ENCODE measurements around the gene C1orf56. TPM values are rescaled to one million over a fixed set of nuclear protein-coding genes. Genes with fewer than 3 reads are reported as not detected.

The C1orf56 gene
- total and polyA plus RNA-seq, 2 donors (not counting 3 experiments of a cell fraction or from before 2014, with no cell fraction given) = 3.0 to 3.5 TPM

GRCh38 chr1:151006327-151007052 is 41.1 kb upstream of the C1orf56 start, which contains the start of gene MINDY1:
Gene MINDY1, minus strand, starts transcription at chr1:151006902. Its CDS starts 4,285 bp downstream, at chr1:151002617.
- intact Hi-C loops (cut with micrococcal nuclease) = loop anchor here (1.0 kb wide), 1 partner anchor 27 kb away; no protein-coding TSS in a partner anchor
- H3K27ac ChIP-seq (ENCODE audit: insufficient read depth, low read depth, low read length) = peak within 1 kb of the TSS; percentile 88
- H3K4me2 ChIP-seq (ENCODE audit: insufficient read depth, low read length) = peak within 1 kb of the TSS; percentile 87
- no peaks in the 10 kb centered on the region for H3K79me2 ChIP-seq (ENCODE audit: control insufficient read depth, insufficient read depth, low read length)
- H3K36me3 ChIP-seq (ENCODE audit: control insufficient read depth in 2 of 2, extremely low read depth in 1 of 2, insufficient read depth in 2 of 2, low read length in 2 of 2) = no peaks in the 10 kb centered on the region
- peaks cover 28% of the 10 kb centered on the region for H3K4me1 ChIP-seq (ENCODE audit: control insufficient read depth, extremely low read depth, insufficient read depth, low read length)
- no peaks in the 10 kb centered on the region for H3K27me3 ChIP-seq (ENCODE audit: control insufficient read depth in 2 of 2, insufficient read depth in 2 of 2, low read length in 2 of 2)
- dilution Hi-C loops (cut with MboI; ENCODE audit: extremely low pct_ligation_motif_present, low sequenced_read_pairs) = no loop called here
- ChIA-PET POLR2A (interaction anchor here (0.6 to 1.7 kb wide), 7 partner anchors 8 to 189 kb away, joined by 3 to 6 read pairs (median 4); no protein-coding TSS in a partner anchor), CTCF (interaction anchor here (0.7 to 3.7 kb wide), 33 partner anchors 8 to 750 kb away, joined by 3 to 127 read pairs (median 4); partner anchors contain the start of genes ANXA9, C1orf56, CDC42SE1 and CERS2)
- TF ChIP-seq EZH2 (IDR thresholded peaks at IDR 0.05; ENCODE audit: borderline replicate concordance, low read depth, low read length, severe bottlenecking) (no peak), CTCF (IDR thresholded peaks at IDR 0.05; ENCODE audit: extremely low read depth in 1 of 2, insufficient read depth in 1 of 2, low read depth in 1 of 2, low read length in 2 of 2) (peak; percentile 40 to 62), POLR2A (IDR thresholded peaks at IDR 0.05; ENCODE audit: low read depth, low read length) (no peak), MAX (IDR thresholded peaks at IDR 0.05; ENCODE audit: insufficient read depth, insufficient read length) (no peak)
- no peaks in the 10 kb centered on the region for H3K9me1 ChIP-seq (replicated peaks; ENCODE audit: control insufficient read depth, extremely low read depth, insufficient read depth, low read length)
- BruUV-seq (replicated peaks) = TSS peak; percentile 41
- H4K20me1 ChIP-seq (replicated peaks; ENCODE audit: control insufficient read depth, extremely low read depth, insufficient read depth, low read length) = no peaks in the 10 kb centered on the region
- DNase-seq (ENCODE audit: low read depth, low spot score) (peak; percentile 88), FAIRE-seq (peak; percentile 93)
- peak within 1 kb of the TSS; percentile 35 to 51 (median 43) for H3K4me3 ChIP-seq (replicated peaks in 1 of 3; ENCODE audit: insufficient read depth in 1 of 3, low read depth in 1 of 3, low read length in 3 of 3)
- no peaks in the 10 kb centered on the region for H3K9me3 ChIP-seq (replicated peaks; ENCODE audit: control insufficient read depth, insufficient read depth, low read length)
- peak within 1 kb of the TSS; percentile 89 for H3K9ac ChIP-seq (replicated peaks; ENCODE audit: extremely low read depth, insufficient read depth, low read length)
- peak within 1 kb of the TSS; percentile 95 for H2AFZ ChIP-seq (ENCODE audit: low read depth, low read length)

Measured in endothelial cell of umbilical vein (primary cell).